HG03571 (cell line): ENCODE data around the gene PLXNA2.

ENCODE experiments used
- ATAC-seq: cut with Tn5 transposase; IDR thresholded peaks from one replicate; pipeline ENCODE4 v1.9.1; 2021; ENCODE audit not compliant: unreplicated experiment

The PLXNA2 gene

GRCh38 chr1:208265122-208265469 lies 20.9 kb upstream of the PLXNA2 start:
- no peak for ATAC-seq

- no peak for ATAC-seq
These were observed 20.4 kb upstream of the PLXNA2 start for GRCh38 chr1:208264469-208265121.

GRCh38 chr1:208261874-208262273 lies 17.7 kb upstream of the PLXNA2 start:
- ATAC-seq = no peak

- no peak for ATAC-seq
These were observed 14.1 kb upstream of the PLXNA2 start for GRCh38 chr1:208258277-208258676.

- ATAC-seq = no peak
These were observed 13.2 kb upstream of the PLXNA2 start for GRCh38 chr1:208257351-208257750.

- no peak for ATAC-seq
These were observed 12.4 kb upstream of the PLXNA2 start for GRCh38 chr1:208256556-208256955.

GRCh38 chr1:208256091-208256490 lies 11.9 kb upstream of the PLXNA2 start:
- ATAC-seq = no peak

GRCh38 chr1:208254862-208255261 lies 10.7 kb upstream of the PLXNA2 start:
- no peak for ATAC-seq

GRCh38 chr1:208254376-208254775 lies 10.2 kb upstream of the PLXNA2 start:
- ATAC-seq = no peak

GRCh38 chr1:208252836-208253576 lies 8.8 kb upstream of the PLXNA2 start:
- ATAC-seq = no peak

- no peak for ATAC-seq
These were observed 8.0 kb upstream of the PLXNA2 start for GRCh38 chr1:208251911-208252835.

- ATAC-seq = no peak
These were observed 6.8 kb upstream of the PLXNA2 start for GRCh38 chr1:208251015-208251414.

- ATAC-seq = no peak
These were observed 6.4 kb upstream of the PLXNA2 start for GRCh38 chr1:208250613-208251012.

GRCh38 chr1:208248991-208249696 lies 5.0 kb upstream of the PLXNA2 start:
- ATAC-seq = no peak

- ATAC-seq = no peak
These were observed 4.2 kb upstream of the PLXNA2 start for GRCh38 chr1:208248307-208248801.

- ATAC-seq = no peak
These were observed 3.5 kb upstream of the PLXNA2 start for GRCh38 chr1:208247696-208248095.

GRCh38 chr1:208245185-208245705 lies 1.1 kb upstream of the PLXNA2 start:
- peak; percentile 72 for ATAC-seq

GRCh38 chr1:208243527-208243966 lies 637 bp downstream of the PLXNA2 start:
- no peak for ATAC-seq

GRCh38 chr1:208242941-208243526 lies 1.1 kb downstream of the PLXNA2 start:
- ATAC-seq = no peak

GRCh38 chr1:208242146-208242545 lies 2.0 kb downstream of the PLXNA2 start:
- ATAC-seq = no peak
